ENCODE results near the gene ERICH6B. TPM values are rescaled to one million over a fixed set of nuclear protein-coding genes. Genes with fewer than 3 reads are reported as not detected.

Gene ERICH6B
- total RNA-seq, 1 experiment from 2014 or later: not detected

DNA sequence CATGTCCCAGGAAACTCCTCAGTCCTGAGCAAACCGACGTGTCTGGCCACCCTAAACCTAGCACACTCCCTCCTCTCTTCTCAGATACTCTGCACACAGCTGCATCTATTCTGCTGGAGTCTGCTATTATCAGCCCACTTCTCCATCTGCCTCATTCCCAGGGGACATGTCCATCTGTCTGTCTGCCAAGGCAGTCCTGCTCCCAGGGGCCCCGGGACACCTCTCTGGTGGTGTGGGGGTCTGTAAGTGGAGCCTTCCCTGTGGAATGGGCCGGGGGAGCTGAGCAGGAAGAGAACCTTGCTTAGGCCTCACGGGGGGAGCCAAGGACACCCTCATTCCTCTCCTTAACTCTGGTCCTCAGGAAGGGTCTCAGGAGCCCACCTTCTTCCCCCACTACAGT is 72.7 kb downstream of the ERICH6B start:
- BruUV-seq (replicated peaks): no TSS peak
- no peaks in the 10 kb centered on the region for H3K27me3 ChIP-seq (ENCODE audit: low read length)
- H3K4me2 ChIP-seq (ENCODE audit: low read length): no peak overlapping the region
- no peaks in the 10 kb centered on the region for H3F3A ChIP-seq (ENCODE audit: low read length, unreplicated experiment)
- H3K9me2 ChIP-seq (replicated peaks; ENCODE audit: low read length): no peaks in the 10 kb centered on the region
- H3K9me3 ChIP-seq (ENCODE audit: low read length): no peaks in the 10 kb centered on the region
- intact Hi-C loops (cut with micrococcal nuclease): no loop called here
- POLR2A ChIA-PET (ENCODE audit: unreplicated experiment): no interaction called here
- CTCF ChIA-PET: no interaction called here
- DNase-seq: no peak
- H4K20me1 ChIP-seq (ENCODE audit: low read length): no peaks in the 10 kb centered on the region
- no peaks in the 10 kb centered on the region for H3K4me1 ChIP-seq (ENCODE audit: insufficient read depth, low read length)
- no peak overlapping the region for H3K4me3 ChIP-seq (ENCODE audit: low read length)
- no peak overlapping the region for H3K27ac ChIP-seq (ENCODE audit: low read length)
- no peak overlapping the region for H2AFZ ChIP-seq (ENCODE audit: low read length)
- H3K36me3 ChIP-seq (ENCODE audit: low read depth, low read length): no peaks in the 10 kb centered on the region
- no peak overlapping the region for H3K9ac ChIP-seq (ENCODE audit: low read length)
- TF ChIP-seq, protein P1, sequence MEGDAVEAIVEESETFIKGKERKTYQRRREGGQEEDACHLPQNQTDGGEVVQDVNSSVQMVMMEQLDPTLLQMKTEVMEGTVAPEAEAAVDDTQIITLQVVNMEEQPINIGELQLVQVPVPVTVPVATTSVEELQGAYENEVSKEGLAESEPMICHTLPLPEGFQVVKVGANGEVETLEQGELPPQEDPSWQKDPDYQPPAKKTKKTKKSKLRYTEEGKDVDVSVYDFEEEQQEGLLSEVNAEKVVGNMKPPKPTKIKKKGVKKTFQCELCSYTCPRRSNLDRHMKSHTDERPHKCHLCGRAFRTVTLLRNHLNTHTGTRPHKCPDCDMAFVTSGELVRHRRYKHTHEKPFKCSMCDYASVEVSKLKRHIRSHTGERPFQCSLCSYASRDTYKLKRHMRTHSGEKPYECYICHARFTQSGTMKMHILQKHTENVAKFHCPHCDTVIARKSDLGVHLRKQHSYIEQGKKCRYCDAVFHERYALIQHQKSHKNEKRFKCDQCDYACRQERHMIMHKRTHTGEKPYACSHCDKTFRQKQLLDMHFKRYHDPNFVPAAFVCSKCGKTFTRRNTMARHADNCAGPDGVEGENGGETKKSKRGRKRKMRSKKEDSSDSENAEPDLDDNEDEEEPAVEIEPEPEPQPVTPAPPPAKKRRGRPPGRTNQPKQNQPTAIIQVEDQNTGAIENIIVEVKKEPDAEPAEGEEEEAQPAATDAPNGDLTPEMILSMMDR (conservative IDR thresholded peaks at IDR 0.05; ENCODE audit: low read depth, low read length): no peak
- TF ChIP-seq EZH2 (IDR thresholded peaks at IDR 0.05; ENCODE audit: low read length, unreplicated experiment) (no peak), EZH2phosphoT487 (IDR thresholded peaks at IDR 0.05; ENCODE audit: borderline replicate concordance, low read length) (no peak)
- ATAC-seq: no peak
- no peaks in the 10 kb centered on the region for H3K79me2 ChIP-seq (ENCODE audit: low read length)

DNA sequence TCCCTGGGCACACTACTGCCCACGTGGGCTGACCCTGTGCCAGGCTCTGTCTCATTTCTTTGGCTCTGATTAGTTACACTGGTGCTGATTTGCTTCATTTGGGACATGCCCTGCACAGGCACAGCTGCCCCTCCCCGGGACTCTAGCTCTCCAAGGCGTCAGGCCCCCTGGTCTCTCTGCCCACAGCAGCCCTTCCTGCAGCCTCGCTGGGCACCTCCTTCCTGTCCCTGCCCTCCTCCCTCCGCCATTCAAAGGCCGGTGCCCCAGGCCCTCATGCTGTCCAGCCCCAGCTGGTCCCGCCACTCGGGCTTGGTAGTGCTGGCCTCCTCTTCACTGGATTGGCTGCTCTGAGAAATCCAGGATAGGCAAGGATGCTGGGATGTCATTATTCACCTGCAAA is 73.1 kb downstream of the ERICH6B start:
- H3K9ac ChIP-seq (ENCODE audit: low read length): no peak overlapping the region
- CTCF ChIA-PET: no interaction called here
- DNase-seq: no peak
- no peak overlapping the region for H3K4me3 ChIP-seq (ENCODE audit: low read length)
- no peaks in the 10 kb centered on the region for H3K27me3 ChIP-seq (ENCODE audit: low read length)
- H4K20me1 ChIP-seq (ENCODE audit: low read length): no peaks in the 10 kb centered on the region
- ATAC-seq: no peak
- H2AFZ ChIP-seq (ENCODE audit: low read length): no peak overlapping the region
- H3K36me3 ChIP-seq (ENCODE audit: low read depth, low read length): no peaks in the 10 kb centered on the region
- POLR2A ChIA-PET (ENCODE audit: unreplicated experiment): no interaction called here
- TF ChIP-seq EZH2 (IDR thresholded peaks at IDR 0.05; ENCODE audit: low read length, unreplicated experiment): no peak
- TF ChIP-seq, protein P1 (conservative IDR thresholded peaks at IDR 0.05; ENCODE audit: low read depth, low read length): no peak
- no peak for TF ChIP-seq EZH2phosphoT487 (IDR thresholded peaks at IDR 0.05; ENCODE audit: borderline replicate concordance, low read length)
- H3K4me1 ChIP-seq (ENCODE audit: insufficient read depth, low read length): no peaks in the 10 kb centered on the region
- BruUV-seq (replicated peaks): no TSS peak
- H3K9me3 ChIP-seq (ENCODE audit: low read length): no peaks in the 10 kb centered on the region
- intact Hi-C loops (cut with micrococcal nuclease): no loop called here
- H3K9me2 ChIP-seq (replicated peaks; ENCODE audit: low read length): no peaks in the 10 kb centered on the region
- no peak overlapping the region for H3K4me2 ChIP-seq (ENCODE audit: low read length)
- no peaks in the 10 kb centered on the region for H3F3A ChIP-seq (ENCODE audit: low read length, unreplicated experiment)
- no peaks in the 10 kb centered on the region for H3K79me2 ChIP-seq (ENCODE audit: low read length)
- no peak overlapping the region for H3K27ac ChIP-seq (ENCODE audit: low read length)

DNA sequence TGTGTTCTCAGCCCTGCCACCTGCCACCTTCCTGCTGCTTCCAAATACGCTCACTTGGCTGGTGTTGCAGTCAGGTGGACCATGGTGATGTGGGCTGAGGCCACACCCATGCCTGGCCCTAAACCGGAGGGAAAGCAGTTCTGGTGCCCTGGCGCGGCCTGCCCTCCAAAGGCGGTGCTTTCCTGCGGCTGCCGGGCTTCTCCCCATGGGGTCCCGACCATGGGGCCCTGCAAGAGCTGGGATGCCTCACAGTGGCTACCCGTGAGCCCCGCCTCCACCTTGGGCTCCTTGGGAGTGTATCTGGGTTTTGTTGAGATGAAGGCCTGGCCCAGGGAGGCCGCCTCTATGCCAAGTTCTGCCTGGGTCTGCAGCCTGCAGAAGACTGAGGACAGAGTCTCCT is 73.7 kb downstream of the ERICH6B start:
- intact Hi-C loops (cut with micrococcal nuclease): no loop called here
- no peaks in the 10 kb centered on the region for H3K36me3 ChIP-seq (ENCODE audit: low read depth, low read length)
- BruUV-seq (replicated peaks): no TSS peak
- no peaks in the 10 kb centered on the region for H3F3A ChIP-seq (ENCODE audit: low read length, unreplicated experiment)
- no peak overlapping the region for H3K4me3 ChIP-seq (ENCODE audit: low read length)
- TF ChIP-seq, protein P1 (conservative IDR thresholded peaks at IDR 0.05; ENCODE audit: low read depth, low read length): no peak
- H2AFZ ChIP-seq (ENCODE audit: low read length): no peak overlapping the region
- H3K4me1 ChIP-seq (ENCODE audit: insufficient read depth, low read length): no peaks in the 10 kb centered on the region
- DNase-seq (no peak), ATAC-seq (no peak)
- H3K27ac ChIP-seq (ENCODE audit: low read length): no peak overlapping the region
- ChIA-PET CTCF (no interaction called here), POLR2A (ENCODE audit: unreplicated experiment) (no interaction called here)
- H3K9me2 ChIP-seq (replicated peaks; ENCODE audit: low read length): no peaks in the 10 kb centered on the region
- no peaks in the 10 kb centered on the region for H3K9me3 ChIP-seq (ENCODE audit: low read length)
- H4K20me1 ChIP-seq (ENCODE audit: low read length): no peaks in the 10 kb centered on the region
- no peaks in the 10 kb centered on the region for H3K27me3 ChIP-seq (ENCODE audit: low read length)
- H3K9ac ChIP-seq (ENCODE audit: low read length): no peak overlapping the region
- H3K4me2 ChIP-seq (ENCODE audit: low read length): no peak overlapping the region
- H3K79me2 ChIP-seq (ENCODE audit: low read length): no peaks in the 10 kb centered on the region
